ENCODE measurements around the gene RAPGEF3. TPM values are rescaled to one million over a fixed set of nuclear protein-coding genes. Genes with fewer than 3 reads are reported as not detected.

Gene RAPGEF3
- total and polyA plus RNA-seq, 9 of the 15 experiments (the other 6 are each of a cell fraction or from before 2014, with no cell fraction given): 0.03 to 0.78 (median 0.37) TPM; not detected in 1

GRCh38 chr12:47758834-47759690 is at the start of gene RAPGEF3 (continued):
- TF ChIP-seq CHD7 (IDR thresholded peaks at IDR 0.05; ENCODE audit: low read depth, low read length) (no peak), BCOR (IDR thresholded peaks at IDR 0.05) (peak; percentile 61; the same call in 1 of the 2 replicates), ADNP (tag; IDR thresholded peaks at IDR 0.05) (no peak), CEBPG (CRISPR knock-in tag; IDR thresholded peaks at IDR 0.05) (no peak), CEBPG (tag; conservative IDR thresholded peaks at IDR 0.05 in 1 of 2, IDR thresholded peaks at IDR 0.05 in 1 of 2) (no peak), ZNF311 (CRISPR knock-in tag; IDR thresholded peaks at IDR 0.05) (no peak), EWSR1 (IDR thresholded peaks at IDR 0.05; ENCODE audit: borderline replicate concordance, low read depth, partially characterized antibody) (no peak), SMC3 (conservative IDR thresholded peaks at IDR 0.05; ENCODE audit: insufficient read depth, low read depth, low read length) (0 out of 2 replicates have a peak, but pooled peaks have one; percentile 23), TCF3 (CRISPR knock-in tag; IDR thresholded peaks at IDR 0.05) (no peak), ZNF140 (CRISPR knock-in tag; IDR thresholded peaks at IDR 0.05) (no peak), NCOA4 (IDR thresholded peaks at IDR 0.05; ENCODE audit: partially characterized antibody) (no peak)
